GM18520 (cell line): ENCODE results near the gene JAG2.

Experiments used
- ATAC-seq: cut with Tn5 transposase; IDR thresholded peaks from one replicate; pipeline ENCODE4 v1.9.1; 2021; ENCODE audit not compliant: unreplicated experiment

Gene JAG2

DNA sequence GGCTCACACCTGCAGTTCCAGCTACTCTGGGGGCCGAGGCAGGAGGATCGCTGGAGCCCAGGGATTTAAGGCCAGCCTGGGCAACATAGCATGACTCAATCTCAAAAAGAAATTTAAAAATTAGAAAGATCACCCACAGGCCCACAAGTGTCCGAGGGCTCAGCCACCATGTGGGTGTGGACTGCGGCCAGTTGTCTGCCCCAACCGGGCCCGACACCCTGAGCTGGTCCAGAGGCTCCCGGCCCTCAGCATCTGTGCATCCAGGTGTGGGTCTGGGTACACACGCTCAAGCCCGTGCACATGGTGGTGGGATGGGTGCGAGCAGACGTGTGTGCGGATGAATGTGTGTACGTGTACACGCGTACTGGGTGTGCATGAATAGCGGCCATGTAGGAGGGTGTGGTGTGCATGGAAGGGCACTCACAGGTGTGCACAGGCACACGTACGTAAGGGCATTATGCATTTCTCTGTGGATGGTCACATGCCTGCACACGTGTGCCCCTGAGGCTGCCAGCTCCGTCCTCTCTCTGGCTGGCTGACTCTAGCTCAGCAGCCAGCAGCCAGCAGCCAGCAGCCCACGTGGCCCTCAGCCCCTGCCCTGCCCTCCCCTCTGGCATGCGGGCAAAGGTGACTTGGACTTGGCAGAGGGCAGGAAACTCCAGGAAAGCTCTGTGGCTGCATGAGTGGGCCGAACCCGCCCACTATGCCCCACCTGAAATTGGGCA lies 35.8 kb upstream of the JAG2 start:
- no peak for ATAC-seq

DNA sequence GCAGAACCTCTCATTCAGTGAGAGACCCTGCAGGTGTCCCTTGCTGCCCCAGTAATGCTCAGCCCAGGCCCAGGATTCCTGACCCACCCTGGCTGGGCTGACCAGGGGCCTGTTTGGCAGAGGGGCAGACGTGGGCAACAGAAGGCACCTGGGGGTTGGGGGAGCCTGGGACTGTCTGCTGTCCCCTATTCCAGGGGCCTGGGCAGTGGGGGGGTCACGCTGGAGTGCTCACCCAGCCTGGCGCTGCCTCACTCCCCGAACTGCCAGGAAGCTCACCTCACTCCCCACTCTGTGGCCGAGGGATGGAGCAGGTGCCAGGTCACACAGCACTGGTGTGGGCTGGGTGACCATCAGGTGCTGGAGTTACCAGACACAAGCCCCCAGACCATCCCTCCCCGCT lies 35.1 kb upstream of the JAG2 start:
- ATAC-seq: no peak

DNA sequence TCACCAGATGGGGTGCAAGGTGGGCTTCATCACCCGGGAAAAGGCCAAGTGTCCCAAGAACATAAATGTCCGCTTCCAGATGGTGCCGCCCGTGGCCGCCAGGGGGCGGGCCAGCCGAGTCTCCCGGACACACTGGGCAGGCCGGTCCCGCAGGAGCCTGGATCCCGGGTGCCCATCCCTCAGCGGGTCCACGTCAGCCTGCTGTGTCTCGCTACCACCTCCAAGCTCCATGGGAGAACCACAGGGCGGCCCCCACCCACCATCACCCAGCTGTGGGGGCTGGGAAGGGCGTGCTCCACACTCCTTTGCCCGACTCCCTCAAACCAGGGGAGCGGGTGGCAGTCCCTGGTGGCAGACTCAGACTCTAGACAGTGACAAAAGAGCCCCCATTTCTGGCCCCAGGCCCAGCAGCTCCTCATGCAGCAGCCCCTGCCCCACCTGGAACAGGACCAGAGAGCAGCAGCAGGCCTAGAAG lies 34.5 kb upstream of the JAG2 start:
- ATAC-seq: no peak

- no peak for ATAC-seq
Observed at GRCh38 chr14:105201925-105202513, 33.4 kb upstream of the JAG2 start.

DNA sequence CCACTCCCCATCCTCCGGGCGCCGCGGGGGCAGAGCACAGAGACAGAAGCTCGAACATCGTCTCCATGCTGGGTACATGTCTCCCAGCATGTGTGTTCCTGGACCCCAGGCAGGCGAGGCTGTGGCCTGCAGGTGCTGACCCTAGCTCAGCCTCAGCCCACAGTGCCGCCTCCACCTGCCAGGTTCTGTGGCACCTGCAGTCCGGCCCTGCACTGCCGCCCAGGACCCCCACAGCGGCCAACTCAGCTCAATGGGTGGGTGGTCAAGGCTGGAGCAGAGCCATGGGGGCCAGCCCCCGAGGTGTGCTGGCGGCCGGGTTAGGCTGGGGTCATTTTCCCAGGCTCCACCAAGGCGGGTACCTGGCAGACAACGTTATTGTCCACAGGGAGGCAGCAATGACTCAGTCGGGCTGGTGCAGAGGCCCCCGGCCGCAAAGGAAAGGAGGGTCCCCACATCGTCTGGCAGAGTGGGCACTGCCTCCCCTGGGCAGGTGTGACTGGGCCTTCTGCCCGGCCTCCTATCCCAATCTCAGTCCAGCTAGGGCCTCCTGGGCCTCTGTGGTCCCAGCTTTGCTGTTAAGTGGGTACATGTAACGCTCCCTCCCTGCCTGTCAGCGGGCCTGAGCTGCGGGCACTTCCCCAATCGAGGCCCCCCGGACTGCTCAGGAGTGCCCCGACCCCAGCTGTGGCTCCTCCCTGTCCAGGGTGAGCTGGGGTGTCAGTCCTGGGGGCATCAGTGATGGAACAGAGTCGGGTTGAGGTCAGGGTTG lies 32.8 kb upstream of the JAG2 start:
- no peak for ATAC-seq

- no peak for ATAC-seq
Observed at GRCh38 chr14:105200641-105201040, 32.1 kb upstream of the JAG2 start.

GRCh38 chr14:105200074-105200473 lies 31.5 kb upstream of the JAG2 start:
- no peak for ATAC-seq

GRCh38 chr14:105199093-105199492 lies 30.5 kb upstream of the JAG2 start:
- ATAC-seq: no peak

DNA sequence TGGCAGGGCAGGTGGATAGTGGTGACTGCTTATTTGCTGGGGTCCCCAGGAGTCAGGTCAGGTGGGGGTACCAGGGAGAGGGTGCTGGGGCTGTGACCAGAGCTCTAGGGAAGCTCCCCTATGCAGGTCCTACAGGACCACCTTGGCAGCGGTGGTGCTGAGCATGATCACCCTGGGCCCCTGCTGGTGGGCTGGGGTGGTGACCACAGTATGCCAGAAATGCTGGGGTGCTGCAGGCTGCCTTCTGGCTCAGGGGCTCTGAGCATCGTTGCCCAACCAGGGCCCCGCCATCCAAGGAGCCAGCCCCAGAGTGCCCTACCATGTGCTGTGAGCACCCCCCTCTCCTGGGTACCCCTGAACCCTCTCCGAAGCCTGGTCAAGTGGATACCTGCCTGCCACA lies 30.0 kb upstream of the JAG2 start:
- ATAC-seq: no peak

- no peak for ATAC-seq
Observed at GRCh38 chr14:105197211-105197641, 28.6 kb upstream of the JAG2 start.

- no peak for ATAC-seq
Observed at GRCh38 chr14:105196265-105196960, 27.8 kb upstream of the JAG2 start.

DNA sequence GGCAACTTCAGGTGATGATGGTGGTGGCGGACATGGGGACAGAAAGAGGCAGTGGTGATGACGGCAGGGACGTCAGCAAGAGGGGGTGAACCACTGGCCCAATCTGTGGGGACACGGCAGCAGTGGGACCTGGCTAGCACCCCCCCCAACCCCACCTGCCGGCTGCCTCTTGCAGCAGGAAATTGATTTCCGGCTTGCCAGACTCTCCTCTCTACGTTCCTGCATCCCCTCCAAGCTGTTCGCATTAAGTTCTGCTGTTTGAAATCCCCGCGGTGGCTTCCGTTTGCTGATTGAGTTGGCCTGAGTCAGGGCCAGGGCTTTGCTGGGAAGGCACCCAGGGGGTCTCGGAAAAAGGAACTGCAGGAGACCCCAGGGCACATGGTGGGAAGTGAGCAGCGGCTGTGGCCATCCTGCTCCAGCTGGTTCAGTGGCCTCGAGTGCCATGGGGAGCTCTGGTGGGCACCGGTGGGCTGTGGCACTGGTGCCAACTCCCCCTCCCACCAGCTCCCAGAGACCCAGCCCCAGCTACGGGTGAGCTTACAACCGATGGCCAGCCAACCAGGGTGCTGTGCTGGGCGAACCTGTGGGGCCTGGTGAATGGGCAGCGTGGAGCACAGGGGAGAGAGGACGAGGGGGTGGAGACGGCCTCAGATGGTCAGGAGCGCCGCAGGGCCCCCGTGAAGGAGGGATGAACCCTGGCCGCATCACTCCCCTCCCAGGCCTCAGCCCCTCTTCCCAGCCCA lies 27.1 kb upstream of the JAG2 start:
- no peak for ATAC-seq

DNA sequence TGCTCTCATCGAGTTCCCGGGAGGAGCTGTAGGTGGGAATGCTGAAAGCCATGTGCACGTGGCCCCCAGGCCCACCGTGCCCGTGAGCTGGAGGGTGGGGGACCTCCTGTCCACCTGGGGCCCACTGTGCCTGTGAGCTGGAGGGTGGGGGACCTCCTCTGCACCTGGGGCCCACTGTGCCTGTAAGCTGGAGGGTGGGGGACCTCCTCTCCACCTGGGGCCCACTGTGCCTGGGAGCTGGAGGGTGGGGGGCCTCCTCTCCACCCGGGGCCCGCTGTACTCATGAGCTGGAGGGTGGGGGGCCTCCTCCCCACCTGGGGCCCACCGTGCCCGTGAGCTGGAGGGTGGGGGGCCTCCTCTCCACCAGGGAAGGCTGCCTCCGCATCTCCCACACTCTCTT lies 26.5 kb upstream of the JAG2 start:
- no peak for ATAC-seq

GRCh38 chr14:105193916-105194782 lies 25.6 kb upstream of the JAG2 start:
- ATAC-seq: no peak

GRCh38 chr14:105192866-105193731 lies 24.5 kb upstream of the JAG2 start:
- no peak for ATAC-seq

GRCh38 chr14:105187935-105188524 lies 19.5 kb upstream of the JAG2 start:
- ATAC-seq: no peak

GRCh38 chr14:105187116-105187515 lies 18.5 kb upstream of the JAG2 start:
- no peak for ATAC-seq

DNA sequence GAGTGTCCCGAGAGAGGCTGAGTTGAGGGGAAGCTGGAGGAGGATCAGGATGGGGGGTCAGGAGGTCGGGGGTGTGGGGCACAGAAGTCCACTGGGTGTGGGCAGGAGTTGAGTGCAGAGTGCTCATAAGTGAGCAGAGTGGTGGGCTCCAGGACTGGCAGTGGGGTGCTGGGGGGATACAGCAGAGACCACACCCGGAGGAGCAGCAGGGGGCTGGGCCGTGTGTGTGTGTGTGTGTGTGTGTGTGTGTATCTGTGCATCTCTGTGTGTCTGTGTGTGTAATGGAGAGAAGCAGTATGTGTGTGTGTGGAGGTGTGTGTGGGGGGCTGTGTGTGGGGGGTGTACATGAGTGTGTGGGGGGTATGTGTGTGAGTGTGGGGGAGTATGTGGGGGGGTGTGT lies 17.4 kb upstream of the JAG2 start:
- no peak for ATAC-seq
